IMR-90 (cell line): ENCODE data around the gene CYBRD1. TPM values are rescaled to one million over a fixed set of nuclear protein-coding genes. Genes with fewer than 3 reads are reported as not detected.

Experiments used
- ATAC-seq: fragments of 200-7000 bp; cut with Tn5 transposase; 2 replicates; pipeline ENCODE4 v1.9.1; 2020; ENCODE audit warnings: low read depth, mild to moderate bottlenecking, moderate library complexity
- BruUV-seq: library from RNA; stranded (reverse); fragments of 400-500 nt; replicated peaks from 2 replicates; lab custom pipeline; 2021; lab: Mats Ljungman, UMichigan
- CTCF ChIA-PET: fragments of 300-600 bp; formaldehyde crosslinking; extraction: SDS; loops from one replicate; lab custom pipeline; 2021; ENCODE audit warnings: antibody characterized with exemption; lab: Yijun Ruan, JAX
- POLR2A ChIA-PET: fragments of 300-600 bp; sonication (Branson Sonifier 250); formaldehyde crosslinking; loops from one replicate; lab custom pipeline; 2022; ENCODE audit warnings: antibody characterized with exemption; ENCODE audit not compliant: unreplicated experiment; lab: Charles Lee
- DNase-seq: peaks from one replicate; pipeline ENCODE4 v3.0.0; 2013
- H2AFZ ChIP-seq: replicated peaks from 2 replicates; pipeline ENCODE3; 2013; ENCODE audit warnings: low read length, mild to moderate bottlenecking; ENCODE audit not compliant: poor library complexity
- H2AK5ac ChIP-seq: 2 replicates; pipeline ENCODE4 v1.6.1; 2013; ENCODE audit warnings: low read depth, low read length, inconsistent platforms
- H2AK9ac ChIP-seq: replicated peaks from 2 replicates; pipeline ENCODE3; 2013; ENCODE audit warnings: mild to moderate bottlenecking, low read depth, low read length, moderate library complexity; ENCODE audit not compliant: poor library complexity
- H2BK120ac ChIP-seq: 2 replicates; pipeline ENCODE4 v1.6.1; 2013; ENCODE audit warnings: low read depth, low read length, inconsistent platforms
- H2BK15ac ChIP-seq: 3 replicates; pipeline ENCODE4 v1.6.1; 2013; ENCODE audit warnings: low read depth, low read length, inconsistent platforms
- H2BK20ac ChIP-seq: 2 replicates; pipeline ENCODE4 v1.6.1; 2013; ENCODE audit warnings: low read depth, mild to moderate bottlenecking, inconsistent platforms, low read length, moderate library complexity
- H2BK5ac ChIP-seq: 2 replicates; pipeline ENCODE4 v1.6.1; 2013; ENCODE audit warnings: mild to moderate bottlenecking, low read depth, low read length, inconsistent platforms; ENCODE audit not compliant: poor library complexity, severe bottlenecking
- H3K14ac ChIP-seq: replicated peaks from 2 replicates; pipeline ENCODE4 v1.6.1; 2013; ENCODE audit warnings: low read depth, low read length, inconsistent platforms
- H3K18ac ChIP-seq: 2 replicates; pipeline ENCODE4 v1.6.1; 2013; ENCODE audit warnings: low read depth, low read length, control low read depth
- H3K23ac ChIP-seq: 2 replicates; pipeline ENCODE4 v1.6.1; 2013; ENCODE audit warnings: low read depth, low read length, inconsistent platforms
- H3K27ac ChIP-seq: 2 replicates; pipeline ENCODE4 v1.5.1; 2013; ENCODE audit warnings: mild to moderate bottlenecking, control low read depth, low read length; ENCODE audit not compliant: insufficient read depth
- H3K27me3 ChIP-seq: 2 replicates; pipeline ENCODE4 v1.6.1; 2013; ENCODE audit warnings: low read length; ENCODE audit not compliant: control insufficient read depth, insufficient read depth
- H3K36me3 ChIP-seq: 2 replicates; pipeline ENCODE4 v1.6.1; 2013; ENCODE audit warnings: low read length, mixed read lengths; ENCODE audit not compliant: control insufficient read depth, insufficient read depth
- H3K4ac ChIP-seq: 2 replicates; pipeline ENCODE4 v1.6.1; 2013; ENCODE audit warnings: low read depth, low read length, inconsistent platforms
- H3K4me1 ChIP-seq: 2 replicates; pipeline ENCODE4 v1.6.1; 2013; ENCODE audit warnings: low read length, mixed read lengths; ENCODE audit not compliant: control insufficient read depth, insufficient read depth
- H3K4me2 ChIP-seq: 2 replicates; pipeline ENCODE4 v1.6.1; 2013; ENCODE audit warnings: low read depth, mild to moderate bottlenecking, control low read depth, low read length, moderate library complexity
- H3K4me3 ChIP-seq: 2 replicates; pipeline ENCODE4 v1.5.1; 2013; ENCODE audit warnings: low read depth, mild to moderate bottlenecking, control low read depth, low read length, moderate library complexity; ENCODE audit not compliant: insufficient read depth
- H3K56ac ChIP-seq: 2 replicates; pipeline ENCODE4 v1.6.1; 2013; ENCODE audit warnings: low read length, inconsistent platforms; ENCODE audit not compliant: insufficient read depth; ENCODE audit errors: extremely low read depth
- H3K79me1 ChIP-seq, 2 experiments: 2 replicates each; pipeline ENCODE4 v1.6.1; 2013; ENCODE audit warnings: low read length in 2 of 2, inconsistent platforms in 1 of 2, low read depth in 1 of 2
- H3K9ac ChIP-seq: 2 replicates; pipeline ENCODE4 v1.6.1; 2013; ENCODE audit warnings: low read depth, low read length, control low read depth
- H3K9me1 ChIP-seq: 2 replicates; pipeline ENCODE4 v1.6.1; 2013; ENCODE audit warnings: low read length, inconsistent platforms; ENCODE audit not compliant: insufficient read depth
- H3K9me3 ChIP-seq: 2 replicates; pipeline ENCODE4 v1.6.1; 2013; ENCODE audit warnings: low read length; ENCODE audit not compliant: control insufficient read depth, insufficient read depth
- H4K20me1 ChIP-seq: 2 replicates; pipeline ENCODE4 v1.6.1; 2013; ENCODE audit warnings: low read length, inconsistent platforms; ENCODE audit not compliant: insufficient read depth
- H4K5ac ChIP-seq: 2 replicates; pipeline ENCODE4 v1.6.1; 2013; ENCODE audit warnings: mild to moderate bottlenecking, low read depth, low read length, control low read depth
- H4K8ac ChIP-seq, 2 experiments: 2 replicates each; pipeline ENCODE4 v1.6.1; 2013; ENCODE audit warnings: low read depth in 2 of 2, low read length in 2 of 2, control low read depth in 1 of 2, inconsistent platforms in 1 of 2
- H4K91ac ChIP-seq: 2 replicates; pipeline ENCODE4 v1.6.1; 2013; ENCODE audit warnings: low read depth, low read length, inconsistent platforms; ENCODE audit not compliant: insufficient read depth
- CEBPB ChIP-seq: IDR thresholded peaks from 2 replicates; pipeline ENCODE4 v1.6.1; 2012; ENCODE audit warnings: low read depth, low read length, improper control_type of control experiment
- MXI1 ChIP-seq: IDR thresholded peaks from 2 replicates; pipeline ENCODE4 v1.6.1; 2012; ENCODE audit warnings: low read depth, mild to moderate bottlenecking, low read length, moderate library complexity, borderline replicate concordance
- POLR2A ChIP-seq: IDR thresholded peaks from 2 replicates; pipeline ENCODE4 v1.6.1; 2012; ENCODE audit warnings: mild to moderate bottlenecking, low read depth, low read length
- RAD21 ChIP-seq: IDR thresholded peaks from 2 replicates; pipeline ENCODE4 v1.6.1; 2012; ENCODE audit warnings: low read length, improper control_type of control experiment
- RFX5 ChIP-seq: IDR thresholded peaks from 2 replicates; pipeline ENCODE4 v1.8.0; 2012; ENCODE audit warnings: low read depth, mild to moderate bottlenecking, low read length, moderate library complexity
- WGBS, 2 experiments: methylation state at CpG; one replicate each; pipeline versions ENCODE4 v1.1.5 to v1.1.7; 2013; ENCODE audit warnings: missing lambda C conversion rate in 2 of 2; ENCODE audit not compliant: insufficient read length in 1 of 2; ENCODE audit errors: extremely low coverage in 2 of 2; 5-methylcytosine and 5-hydroxymethylcytosine counted together
- dilution Hi-C: fragments of 300-500 bp; cut with HindIII; formaldehyde crosslinking; loops from one replicate; pipeline ENCODE4 v1.14.3; 2018; ENCODE audit warnings: low sequenced_read_pairs; ENCODE audit not compliant: unreplicated experiment
- in situ Hi-C: fragments of 300-500 bp; cut with MboI; formaldehyde crosslinking; loops from 3 replicates; pipeline ENCODE4 v1.14.3; 2019; ENCODE audit warnings: low sequenced_read_pairs, inconsistent platforms, mixed read lengths
- intact Hi-C: fragments of 100-400 bp; cut with micrococcal nuclease; formaldehyde crosslinking; loops from 2 replicates; pipeline ENCODE4 v1.10.0; 2022
- polyA plus RNA-seq, 3 experiments: library from polyadenylated mRNA; depleted of rRNA; stranded (reverse); fragments of >200 nt; gene quantifications; 2 replicates each; pipeline ENCODE4 v1.2.3, GENCODE V29; 2012; ENCODE audit warnings: low replicate concordance in 1 of 3
- total RNA-seq: library from RNA; depleted of rRNA; stranded (reverse); fragments of >200 nt; gene quantifications from 2 replicates; pipeline ENCODE4 v1.2.3, GENCODE V29; 2012

The CYBRD1 gene
- total and polyA plus RNA-seq, 2 of the 4 experiments (the other 2 are of a cell fraction), result 53.2 to 103 TPM

- no peak overlapping the region for H4K91ac ChIP-seq
- no peak overlapping the region for H2BK20ac ChIP-seq
- in situ Hi-C loops, result no loop called here
- no peak overlapping the region for H2AK9ac ChIP-seq
- dilution Hi-C loops, result no loop called here
- no peak overlapping the region for H3K18ac ChIP-seq
- no peak overlapping the region for H3K4me2 ChIP-seq
- no peak overlapping the region for H2BK120ac ChIP-seq
- H3K79me1 ChIP-seq, result no peaks in the 10 kb centered on the region
- no peak overlapping the region for H2AFZ ChIP-seq
- no peaks in the 10 kb centered on the region for H3K4me1 ChIP-seq
- H4K8ac ChIP-seq, result no peak overlapping the region
- no peak for DNase-seq
- no peaks in the 10 kb centered on the region for H4K20me1 ChIP-seq
- no peak overlapping the region for H4K5ac ChIP-seq
- no TSS peak for BruUV-seq
- H3K9me1 ChIP-seq, result no peaks in the 10 kb centered on the region
- H3K27ac ChIP-seq, result no peak overlapping the region
- no peak overlapping the region for H2AK5ac ChIP-seq
- H2BK5ac ChIP-seq, result no peak overlapping the region
- WGBS, 2 experiments, result 33% methylated on average over 1 of the region's 4 CpGs; no CpG with 5 or more reads in 1 of the 2 experiments
- H3K9ac ChIP-seq, result no peak overlapping the region
- no peak overlapping the region for H3K4me3 ChIP-seq
- ChIA-PET POLR2A (no interaction called here), CTCF (interaction anchor here (1.2 kb wide), 1 partner anchor 14 kb away, joined by 3 read pairs; no protein-coding TSS in a partner anchor)
- no peak overlapping the region for H2BK15ac ChIP-seq
- no peak for TF ChIP-seq MXI1
- no peak for TF ChIP-seq RAD21
- peak; percentile 70 for TF ChIP-seq CEBPB
- TF ChIP-seq POLR2A, result no peak
- no peak for TF ChIP-seq RFX5
- H3K9me3 ChIP-seq, result peaks cover 2% of the 10 kb centered on the region; the same call in 1 of the 2 replicates
- H3K56ac ChIP-seq, result no peak overlapping the region
- H3K27me3 ChIP-seq, result peaks cover 11% of the 10 kb centered on the region
- H3K14ac ChIP-seq, result no peak overlapping the region
- no peaks in the 10 kb centered on the region for H3K36me3 ChIP-seq
- intact Hi-C loops, result no loop called here
- H3K4ac ChIP-seq, result no peak overlapping the region
- H3K23ac ChIP-seq, result no peak overlapping the region
- ATAC-seq, result no peak
Measured at GRCh38 chr2:171587567-171587966, 65.3 kb downstream of the CYBRD1 start.
